ENCODE results near the gene THBS2.
"Not testable (repeated sequence)": the region's sequence is repeated elsewhere in the genome, so short reads cannot be mapped to it uniquely, and the experiment has no call there.

Gene THBS2

GRCh38 chr6:169183233-169183632, 70.4 kb downstream of the THBS2 start:
- Histone ChIP-seq H3K27me3 (ENCODE audit: insufficient read depth, poor library complexity, severe bottlenecking) (no peaks in the 10 kb centered on the region), H3K4me3 (replicated peaks; ENCODE audit: insufficient read depth, low read length) (no peak overlapping the region), H3K27ac (replicated peaks) (no peak overlapping the region)
- no peak for DNase-seq (ENCODE audit: low read depth in 1 of 2, low spot score in 1 of 2)
- TF ChIP-seq REST (IDR thresholded peaks at IDR 0.05; ENCODE audit: insufficient replicate concordance, low read depth) = no peak
- TF ChIP-seq POLR2AphosphoS5 (IDR thresholded peaks at IDR 0.05; ENCODE audit: low read depth) = no peak
- no peak for TF ChIP-seq CTCF (IDR thresholded peaks at IDR 0.05; ENCODE audit: insufficient read depth, low read length)
- no peak for TF ChIP-seq GABPA (IDR thresholded peaks at IDR 0.05; ENCODE audit: low read depth)
- no peak for TF ChIP-seq SPI1 (IDR thresholded peaks at IDR 0.05; ENCODE audit: borderline replicate concordance, low read depth)

- H3K27me3 ChIP-seq (ENCODE audit: insufficient read depth, poor library complexity, severe bottlenecking); DNase-seq (ENCODE audit: low read depth in 1 of 2, low spot score in 1 of 2); H3K27ac ChIP-seq (replicated peaks); H3K4me3 ChIP-seq (replicated peaks; ENCODE audit: insufficient read depth, low read length): not testable (repeated sequence)
These were observed 73.8 kb downstream of the THBS2 start for GRCh38 chr6:169179831-169180230.

GRCh38 chr6:169177516-169178166, 76.0 kb downstream of the THBS2 start:
- no peak overlapping the region for H3K27ac ChIP-seq (replicated peaks)
- no peak for DNase-seq (ENCODE audit: low read depth in 1 of 2, low spot score in 1 of 2)
- no peak overlapping the region for H3K4me3 ChIP-seq (replicated peaks; ENCODE audit: insufficient read depth, low read length)
- H3K27me3 ChIP-seq (ENCODE audit: insufficient read depth, poor library complexity, severe bottlenecking) = no peaks in the 10 kb centered on the region
- TF ChIP-seq CTCF (IDR thresholded peaks at IDR 0.05; ENCODE audit: insufficient read depth, low read length) = no peak

GRCh38 chr6:169176361-169176991, 77.2 kb downstream of the THBS2 start:
- no peak for TF ChIP-seq SPI1 (IDR thresholded peaks at IDR 0.05; ENCODE audit: borderline replicate concordance, low read depth)
- TF ChIP-seq GABPA (IDR thresholded peaks at IDR 0.05; ENCODE audit: low read depth) = no peak
- TF ChIP-seq CTCF (IDR thresholded peaks at IDR 0.05; ENCODE audit: insufficient read depth, low read length) = no peak
- TF ChIP-seq POLR2AphosphoS5 (IDR thresholded peaks at IDR 0.05; ENCODE audit: low read depth) = no peak
- no peak for TF ChIP-seq REST (IDR thresholded peaks at IDR 0.05; ENCODE audit: insufficient replicate concordance, low read depth)
- H3K27ac ChIP-seq (replicated peaks) = no peak overlapping the region
- peaks cover 2% of the 10 kb centered on the region for H3K27me3 ChIP-seq (ENCODE audit: insufficient read depth, poor library complexity, severe bottlenecking)
- no peak for DNase-seq (ENCODE audit: low read depth in 1 of 2, low spot score in 1 of 2)
- H3K4me3 ChIP-seq (replicated peaks; ENCODE audit: insufficient read depth, low read length) = no peak overlapping the region

All from HL-60 (cell line).